Gastroesophageal sphincter (tissue), 4 donors: ENCODE data around the gene CDH11. TPM values are rescaled to one million over a fixed set of nuclear protein-coding genes. Genes with fewer than 3 reads are reported as not detected.

Experiments used
- ATAC-seq: fragments of 150-250 bp; one replicate; pipeline ENCODE4 v1.9.1; 2016; ENCODE audit warnings: mild to moderate bottlenecking, moderate library complexity
- H3K27ac ChIP-seq, 4 donors: fragments of 200-600 bp; sonication (generic) in 3 of 4; 1 replicate in 3 of 4; 2 replicates in 1 of 4; pipeline ENCODE4 v1.5.1; 2016 to 2019
- H3K27me3 ChIP-seq: fragments of 200-600 bp; sonication (generic); one replicate; pipeline ENCODE4 v1.5.1; 2019
- H3K36me3 ChIP-seq, 2 donors: fragments of 200-600 bp; sonication (generic); one replicate each; pipeline ENCODE4 v1.5.1; 2019; ENCODE audit warnings: control low read depth in 1 of 2
- H3K4me1 ChIP-seq, 3 donors: fragments of 200-600 bp; sonication (generic); 1 replicate in 2 of 3; 2 replicates in 1 of 3; pipeline ENCODE4 v1.5.1; 2016 to 2019; ENCODE audit warnings: control low read depth in 2 of 3
- H3K4me3 ChIP-seq, 2 donors: fragments of 200-600 bp; sonication (generic); one replicate each; pipeline ENCODE4 v1.5.1; 2019; ENCODE audit warnings: mild to moderate bottlenecking in 1 of 2, moderate library complexity in 1 of 2
- H3K9me3 ChIP-seq, 3 donors: fragments of 200-600 bp; sonication (generic); one replicate each; pipeline ENCODE4 v1.5.1; 2017 to 2019; ENCODE audit warnings: control low read depth in 2 of 3
- EP300 ChIP-seq: sonication (generic); formaldehyde crosslinking; IDR thresholded peaks from one replicate; pipeline ENCODE4 v1.6.1; 2017; ENCODE audit warnings: antibody characterized with exemption, mild to moderate bottlenecking
- POLR2A ChIP-seq, 2 donors: fragments of 450-650 bp; IDR thresholded peaks; one replicate each; pipeline ENCODE4 v1.6.1; 2017; ENCODE audit warnings: antibody characterized with exemption in 2 of 2, mild to moderate bottlenecking in 2 of 2, moderate library complexity in 1 of 2
- POLR2AphosphoS5 ChIP-seq: sonication (generic); formaldehyde crosslinking; IDR thresholded peaks from one replicate; pipeline ENCODE4 v1.6.1; 2017; ENCODE audit warnings: antibody characterized with exemption
- WGBS, 2 donors: methylation state at CpG; one replicate each; pipeline ENCODE4 v1.1.5; 2018; ENCODE audit warnings: low coverage in 1 of 2; 5-methylcytosine and 5-hydroxymethylcytosine counted together
- total RNA-seq, 4 donors: library from RNA; depleted of rRNA; stranded (reverse); fragments of >200 nt; gene quantifications; one replicate each; pipeline ENCODE4 v1.1.0, GENCODE V29; 2016
- TF ChIP-seq, protein P1 (sequence below), 4 experiments: fragments of 200-600 bp in 2 of 4; fragments of 450-650 bp in 2 of 4; sonication (generic) in 1 of 4; IDR thresholded peaks; one replicate each; pipeline ENCODE4 v1.5.1; 2017 to 2019; ENCODE audit warnings: antibody characterized with exemption in 4 of 4, mild to moderate bottlenecking in 2 of 4, moderate library complexity in 2 of 4

CDH11 gene
- total RNA-seq, 4 donors from 2014 or later = 37.4 to 78.9 (median 62.8) TPM

DNA sequence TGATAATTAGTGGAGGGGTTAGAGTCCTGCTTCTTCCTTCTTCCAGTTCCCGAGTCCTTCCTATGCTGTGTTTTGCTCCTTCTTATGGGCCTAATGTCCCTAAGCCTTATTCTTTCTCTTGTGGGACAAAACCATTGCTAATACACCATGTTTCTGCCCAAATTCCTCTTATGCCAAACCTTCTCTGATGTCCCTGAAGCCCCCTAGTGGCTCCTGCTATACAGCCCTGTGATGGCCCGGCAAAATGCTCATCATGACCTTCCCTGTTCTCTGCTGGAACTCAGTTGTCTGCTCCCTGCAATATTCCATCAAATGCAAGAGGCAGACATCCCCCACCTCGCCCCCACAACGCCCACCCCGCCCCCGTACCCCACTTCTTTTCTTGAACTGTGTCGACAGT lies 171.6 kb downstream of the CDH11 start:
- 92 to 100% methylated on average over 1 of the region's 7 CpGs for WGBS, 2 donors
- H3K36me3 ChIP-seq = peaks cover 0 to 27% of the 10 kb centered on the region in 2 donors
- no peak for ATAC-seq

DNA sequence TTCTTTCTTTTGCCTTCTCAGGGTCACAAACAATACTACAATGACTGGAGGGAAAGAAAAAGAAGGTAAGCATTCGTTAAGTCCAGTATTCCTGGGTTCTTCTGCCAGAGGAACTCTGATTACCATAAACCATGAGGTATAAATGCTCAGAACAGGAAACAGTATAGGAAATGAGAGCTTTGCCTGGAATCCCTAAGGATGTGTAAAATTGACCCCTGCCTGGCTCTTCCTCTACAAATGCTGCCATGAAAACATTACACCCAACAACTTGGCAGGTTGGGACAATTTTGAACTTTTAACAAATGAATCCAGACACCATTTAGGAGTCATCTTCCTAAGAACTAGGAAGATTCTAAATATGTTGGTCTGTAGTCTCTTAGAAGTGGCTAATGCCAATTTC lies 173.8 kb downstream of the CDH11 start:
- H3K9me3 ChIP-seq = no peaks in the 10 kb centered on the region
- ATAC-seq = no peak
- no peak overlapping the region for H3K4me3 ChIP-seq
- H3K36me3 ChIP-seq = peaks cover 0 to 27% of the 10 kb centered on the region in 2 donors
- no peak overlapping the region for H3K27ac ChIP-seq
- TF ChIP-seq EP300 (no peak), POLR2AphosphoS5 (no peak), POLR2A (IDR thresholded peaks at IDR 0.05) (no peak)
- TF ChIP-seq, protein P1, sequence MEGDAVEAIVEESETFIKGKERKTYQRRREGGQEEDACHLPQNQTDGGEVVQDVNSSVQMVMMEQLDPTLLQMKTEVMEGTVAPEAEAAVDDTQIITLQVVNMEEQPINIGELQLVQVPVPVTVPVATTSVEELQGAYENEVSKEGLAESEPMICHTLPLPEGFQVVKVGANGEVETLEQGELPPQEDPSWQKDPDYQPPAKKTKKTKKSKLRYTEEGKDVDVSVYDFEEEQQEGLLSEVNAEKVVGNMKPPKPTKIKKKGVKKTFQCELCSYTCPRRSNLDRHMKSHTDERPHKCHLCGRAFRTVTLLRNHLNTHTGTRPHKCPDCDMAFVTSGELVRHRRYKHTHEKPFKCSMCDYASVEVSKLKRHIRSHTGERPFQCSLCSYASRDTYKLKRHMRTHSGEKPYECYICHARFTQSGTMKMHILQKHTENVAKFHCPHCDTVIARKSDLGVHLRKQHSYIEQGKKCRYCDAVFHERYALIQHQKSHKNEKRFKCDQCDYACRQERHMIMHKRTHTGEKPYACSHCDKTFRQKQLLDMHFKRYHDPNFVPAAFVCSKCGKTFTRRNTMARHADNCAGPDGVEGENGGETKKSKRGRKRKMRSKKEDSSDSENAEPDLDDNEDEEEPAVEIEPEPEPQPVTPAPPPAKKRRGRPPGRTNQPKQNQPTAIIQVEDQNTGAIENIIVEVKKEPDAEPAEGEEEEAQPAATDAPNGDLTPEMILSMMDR (IDR thresholded peaks at IDR 0.05) = no peak
- 20% methylated on average over 1 of the region's 1 CpG; no CpG with 5 or more reads in 1 of the 2 donors for WGBS, 2 donors
- H3K4me1 ChIP-seq = peaks cover 0 to 12% (median 0%) of the 10 kb centered on the region in 3 donors
- no peaks in the 10 kb centered on the region for H3K27me3 ChIP-seq

More for the DNA sequence above, 171.6 kb downstream of the CDH11 start:
- TF ChIP-seq EP300 = no peak
- no peak for TF ChIP-seq POLR2AphosphoS5
- TF ChIP-seq POLR2A (IDR thresholded peaks at IDR 0.05) = no peak
- TF ChIP-seq, protein P1 (IDR thresholded peaks at IDR 0.05) = no peak
- no peak overlapping the region for H3K27ac ChIP-seq
- H3K9me3 ChIP-seq = no peaks in the 10 kb centered on the region
- H3K4me1 ChIP-seq = peaks cover 0 to 12% (median 0%) of the 10 kb centered on the region in 3 donors
- H3K27me3 ChIP-seq = no peaks in the 10 kb centered on the region
- no peak overlapping the region for H3K4me3 ChIP-seq

DNA sequence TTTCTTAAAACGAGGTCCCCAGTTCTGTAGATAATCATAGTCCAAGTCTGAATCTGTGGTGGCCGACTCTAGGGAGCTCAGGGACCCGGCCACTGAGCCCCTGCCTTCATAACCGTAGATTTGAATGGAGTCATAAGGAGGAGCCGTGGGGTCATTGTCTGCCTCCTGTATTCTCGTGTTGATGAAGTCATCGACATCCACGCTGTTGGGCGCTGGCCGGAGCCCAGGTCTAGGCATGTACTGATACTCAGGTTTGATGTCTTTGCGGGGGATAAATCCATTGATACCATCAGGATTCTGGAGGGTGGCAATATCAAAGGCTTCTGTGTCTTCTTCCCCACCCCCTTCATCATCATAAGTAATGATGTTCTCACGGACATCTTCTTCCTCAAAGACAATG lies 174.2 kb downstream of the CDH11 start:
- H3K4me3 ChIP-seq = no peak overlapping the region
- peaks cover 0 to 27% of the 10 kb centered on the region in 2 donors for H3K36me3 ChIP-seq
- no peaks in the 10 kb centered on the region for H3K9me3 ChIP-seq
- no peak overlapping the region for H3K27ac ChIP-seq
- H3K27me3 ChIP-seq = no peaks in the 10 kb centered on the region
- H3K4me1 ChIP-seq = peaks cover 0 to 10% (median 0%) of the 10 kb centered on the region in 3 donors
- WGBS, 2 donors = 92 to 97% methylated on average over 11 to 12 of the region's 12 CpGs
- TF ChIP-seq POLR2A (IDR thresholded peaks at IDR 0.05) (no peak), POLR2AphosphoS5 (no peak)
- TF ChIP-seq, protein P1 (IDR thresholded peaks at IDR 0.05) = no peak
- no peak for ATAC-seq

DNA sequence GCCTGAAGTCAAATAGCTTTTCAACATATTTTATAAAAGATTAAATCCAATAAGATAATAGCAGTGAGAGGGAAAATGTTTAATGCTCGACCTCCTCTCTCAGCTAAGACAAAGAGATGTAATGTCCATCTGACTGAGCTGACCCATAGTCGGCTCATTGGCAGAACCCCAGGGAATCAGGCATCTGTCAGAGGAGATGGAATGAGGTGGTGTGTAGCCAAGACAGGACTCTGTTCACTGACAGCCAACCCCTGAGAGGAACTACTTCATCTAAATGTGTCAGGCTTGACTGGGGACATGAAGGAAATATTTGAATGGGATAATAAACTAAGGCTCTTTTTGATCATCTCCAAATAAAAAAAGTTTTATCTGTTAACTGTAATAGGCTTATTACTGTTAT lies 188.0 kb downstream of the CDH11 start:
- TF ChIP-seq EP300 = no peak
- TF ChIP-seq, protein P1 (IDR thresholded peaks at IDR 0.05) = no peak
- TF ChIP-seq POLR2AphosphoS5 = no peak
- TF ChIP-seq POLR2A (IDR thresholded peaks at IDR 0.05) = no peak
- WGBS, 2 donors = 33 to 40% methylated on average over 1 to 2 of the region's 2 CpGs
- H3K27ac ChIP-seq = no peak overlapping the region
- no peaks in the 10 kb centered on the region for H3K36me3 ChIP-seq
- no peaks in the 10 kb centered on the region for H3K9me3 ChIP-seq
- no peak overlapping the region for H3K4me3 ChIP-seq
- no peaks in the 10 kb centered on the region for H3K27me3 ChIP-seq
- ATAC-seq = no peak
- no peaks in the 10 kb centered on the region for H3K4me1 ChIP-seq

DNA sequence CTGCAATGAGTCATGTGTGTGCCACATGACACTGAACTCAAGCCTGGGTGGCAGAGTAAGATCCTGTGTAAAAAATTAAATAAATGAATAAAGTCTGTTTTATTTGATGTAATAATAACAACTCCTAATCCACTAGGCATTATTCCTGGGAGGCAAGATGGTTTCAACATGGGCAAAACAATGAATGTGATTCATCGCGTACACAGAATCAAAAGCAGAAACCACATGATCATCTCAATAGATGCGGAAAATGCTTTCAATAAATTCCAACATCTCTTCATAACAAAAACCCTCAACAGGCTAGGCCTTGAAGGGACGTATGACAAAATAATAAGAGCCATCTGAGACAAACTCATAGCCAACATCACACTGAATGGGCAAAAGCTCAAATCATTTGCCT lies 195.4 kb downstream of the CDH11 start:
- WGBS, 2 donors = 87 to 95% methylated on average over 4 of the region's 4 CpGs
- H3K4me3 ChIP-seq = no peak overlapping the region
- no peak for TF ChIP-seq POLR2A (IDR thresholded peaks at IDR 0.05)
- TF ChIP-seq EP300 = no peak
- TF ChIP-seq POLR2AphosphoS5 = no peak
- TF ChIP-seq, protein P1 (IDR thresholded peaks at IDR 0.05) = no peak
- H3K27ac ChIP-seq = no peak overlapping the region
- no peaks in the 10 kb centered on the region for H3K36me3 ChIP-seq
- no peaks in the 10 kb centered on the region for H3K27me3 ChIP-seq
- peaks cover 0 to 12% (median 0%) of the 10 kb centered on the region in 3 donors for H3K9me3 ChIP-seq
- no peak for ATAC-seq
- H3K4me1 ChIP-seq = no peaks in the 10 kb centered on the region
